HG02885 (cell line): ENCODE data around the gene FSIP1.

Experiments
- ATAC-seq: cut with Tn5 transposase; IDR thresholded peaks from one replicate; pipeline ENCODE4 v1.9.1; 2021; ENCODE audit warnings: mild to moderate bottlenecking; ENCODE audit not compliant: unreplicated experiment, poor library complexity

Gene FSIP1

DNA sequence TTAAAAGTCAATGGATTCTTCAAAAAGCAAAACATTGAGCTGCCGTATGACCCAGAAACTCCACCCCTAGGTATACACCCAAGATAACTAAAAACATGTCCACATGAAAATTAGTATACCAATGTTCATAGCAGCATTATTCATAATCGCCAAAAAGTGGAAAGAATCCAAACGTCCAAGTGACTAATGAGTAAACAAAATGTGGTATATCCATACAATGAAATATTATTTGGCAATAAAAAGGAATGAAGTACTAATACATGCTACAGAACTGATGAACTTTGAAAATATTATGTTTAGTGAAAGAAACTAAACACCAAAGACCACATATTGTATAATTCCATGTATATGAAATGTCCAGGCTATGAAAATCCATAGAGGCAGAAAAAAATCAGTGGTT lies 123.9 kb downstream of the FSIP1 start:
- ATAC-seq: no peak

DNA sequence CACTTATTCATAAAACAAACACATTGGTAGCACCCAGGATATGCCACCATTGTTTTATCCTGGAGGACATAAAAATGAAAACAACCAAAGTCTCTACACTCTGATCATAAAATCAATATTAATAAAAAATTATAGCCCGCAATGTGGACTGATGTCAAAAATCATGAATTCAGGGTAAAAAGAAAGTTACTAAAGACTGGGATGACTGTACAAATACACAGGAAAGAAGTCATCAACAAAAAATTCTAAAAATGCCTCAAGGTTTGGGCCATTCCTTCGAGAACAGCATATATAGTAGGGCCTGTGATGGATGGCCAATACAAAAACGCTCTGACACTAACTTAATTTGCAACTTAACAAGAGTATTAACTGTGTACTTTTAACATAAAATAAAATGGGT lies 125.0 kb downstream of the FSIP1 start:
- no peak for ATAC-seq

DNA sequence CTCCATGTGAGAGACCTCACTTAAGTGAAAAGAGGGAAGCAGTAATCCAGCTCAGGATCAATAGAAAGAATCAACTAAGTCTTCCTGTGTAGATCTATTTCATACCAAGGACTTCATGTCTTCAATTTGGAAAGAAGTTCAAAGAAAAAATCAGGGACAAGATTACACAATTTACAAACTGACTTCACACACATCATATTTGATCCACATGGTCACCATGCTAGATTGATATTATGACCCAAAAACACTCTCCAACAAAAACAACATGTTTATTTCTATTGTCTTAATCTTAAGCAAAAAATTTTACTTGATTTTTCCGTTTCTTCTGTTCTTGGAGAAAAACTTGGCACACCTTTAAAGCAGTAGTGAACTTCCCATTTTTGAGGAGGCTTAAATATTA lies 125.5 kb downstream of the FSIP1 start:
- no peak for ATAC-seq

DNA sequence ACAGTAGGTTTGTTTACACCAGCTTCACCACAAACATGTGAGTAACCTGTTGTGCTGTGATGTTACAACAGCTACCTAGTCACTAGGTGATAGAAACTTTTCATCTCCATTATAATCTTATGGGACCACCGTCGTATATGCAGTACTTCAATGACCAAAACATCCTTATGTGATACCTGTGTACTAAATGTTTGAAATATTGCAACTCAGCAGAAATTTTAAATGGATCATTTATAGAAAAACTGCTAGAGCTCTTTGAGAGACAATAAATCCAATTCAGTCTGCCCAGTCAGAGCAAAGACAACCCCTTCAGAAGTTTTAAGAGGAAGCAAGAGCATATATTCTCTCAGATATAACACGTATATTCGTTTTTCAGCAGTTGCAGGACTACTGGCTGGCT lies 128.3 kb downstream of the FSIP1 start:
- no peak for ATAC-seq

DNA sequence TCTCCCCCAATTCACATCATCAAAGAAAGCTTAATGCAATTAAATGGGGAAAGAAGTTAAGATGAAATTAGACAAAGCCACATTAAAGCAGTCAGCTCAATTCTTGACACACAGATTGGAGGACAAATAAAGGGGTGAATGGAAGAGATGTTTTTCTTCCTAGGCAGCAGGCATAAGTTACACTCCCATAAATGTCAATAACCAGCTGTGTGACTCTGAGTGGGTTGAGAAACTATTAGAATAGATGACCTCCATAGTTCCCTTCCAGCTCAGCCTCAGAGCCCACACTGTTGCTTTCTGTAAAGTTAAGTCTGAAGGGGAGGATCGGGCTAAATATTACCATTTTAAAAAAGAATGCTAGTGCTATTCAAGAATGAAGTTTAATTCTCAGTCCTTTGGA lies 130.8 kb downstream of the FSIP1 start:
- ATAC-seq: no peak

DNA sequence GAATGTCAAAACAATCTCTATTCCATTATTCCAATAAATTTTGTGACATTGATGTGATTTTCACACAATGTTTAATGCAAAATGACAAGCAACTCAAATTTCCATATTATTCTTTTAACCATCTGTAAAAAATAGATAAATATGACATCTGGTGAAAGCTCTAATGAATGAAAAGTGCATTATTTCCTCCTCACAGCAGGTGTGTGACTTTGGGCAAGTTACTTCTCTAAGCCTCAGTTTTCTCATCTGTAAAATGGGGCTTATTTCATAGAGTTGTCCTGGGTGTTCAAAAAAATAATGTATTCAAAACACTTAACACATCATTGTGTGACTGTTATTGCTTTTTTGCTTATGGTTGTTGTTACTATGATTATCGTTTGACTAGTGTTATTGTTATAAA lies 131.3 kb downstream of the FSIP1 start:
- no peak for ATAC-seq

DNA sequence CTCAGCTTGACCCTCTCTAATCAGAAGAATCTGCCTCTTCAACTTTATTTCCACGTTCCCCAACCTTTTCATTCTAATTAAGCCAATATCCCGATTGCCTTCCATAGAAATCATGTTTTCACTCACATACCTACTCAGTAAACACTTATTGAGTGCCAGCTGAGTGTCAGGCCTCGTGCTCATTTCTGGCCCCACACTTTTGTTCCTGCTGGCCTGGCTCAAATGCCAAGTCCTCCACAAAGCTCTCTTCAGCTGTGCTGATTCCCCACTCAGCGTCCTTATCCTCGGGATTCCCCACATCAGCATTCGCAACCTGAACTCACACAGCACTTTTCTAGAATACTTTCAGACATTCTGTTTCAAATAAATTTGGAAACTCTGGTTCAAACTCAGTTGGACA lies 132.9 kb downstream of the FSIP1 start:
- ATAC-seq: no peak

DNA sequence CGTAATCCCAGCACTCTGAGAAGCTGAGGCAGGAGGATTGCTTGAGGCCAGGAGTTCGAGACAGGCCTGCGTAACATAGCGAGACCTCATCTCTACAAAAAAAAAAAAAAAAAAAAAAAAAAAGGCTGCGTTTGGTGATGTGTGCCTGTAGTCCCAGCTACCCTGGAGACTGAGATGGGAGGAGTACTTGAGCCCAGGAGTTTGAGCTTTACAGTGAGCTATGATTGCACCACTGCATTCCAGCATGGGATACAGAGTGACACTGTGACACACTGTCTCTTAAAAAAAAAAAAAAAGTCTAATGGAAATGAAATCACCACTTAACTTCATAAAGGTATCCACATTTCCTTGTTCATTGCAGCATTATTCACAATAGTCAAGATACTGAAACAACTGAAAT lies 136.2 kb downstream of the FSIP1 start:
- no peak for ATAC-seq

DNA sequence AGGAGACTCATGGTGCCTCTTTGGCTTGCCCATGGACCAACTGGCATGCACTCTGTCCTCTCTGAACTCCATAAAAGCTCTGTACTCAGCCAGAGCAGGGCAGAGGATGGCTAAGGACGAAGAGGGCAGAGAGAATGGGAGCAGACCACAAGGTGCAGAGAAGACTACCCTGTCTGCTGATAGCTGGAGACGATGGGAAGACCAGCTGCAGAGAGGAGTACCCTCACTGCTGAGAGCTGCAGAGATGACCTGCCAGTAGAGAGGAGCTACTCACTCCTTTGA lies 136.7 kb downstream of the FSIP1 start:
- ATAC-seq: no peak

DNA sequence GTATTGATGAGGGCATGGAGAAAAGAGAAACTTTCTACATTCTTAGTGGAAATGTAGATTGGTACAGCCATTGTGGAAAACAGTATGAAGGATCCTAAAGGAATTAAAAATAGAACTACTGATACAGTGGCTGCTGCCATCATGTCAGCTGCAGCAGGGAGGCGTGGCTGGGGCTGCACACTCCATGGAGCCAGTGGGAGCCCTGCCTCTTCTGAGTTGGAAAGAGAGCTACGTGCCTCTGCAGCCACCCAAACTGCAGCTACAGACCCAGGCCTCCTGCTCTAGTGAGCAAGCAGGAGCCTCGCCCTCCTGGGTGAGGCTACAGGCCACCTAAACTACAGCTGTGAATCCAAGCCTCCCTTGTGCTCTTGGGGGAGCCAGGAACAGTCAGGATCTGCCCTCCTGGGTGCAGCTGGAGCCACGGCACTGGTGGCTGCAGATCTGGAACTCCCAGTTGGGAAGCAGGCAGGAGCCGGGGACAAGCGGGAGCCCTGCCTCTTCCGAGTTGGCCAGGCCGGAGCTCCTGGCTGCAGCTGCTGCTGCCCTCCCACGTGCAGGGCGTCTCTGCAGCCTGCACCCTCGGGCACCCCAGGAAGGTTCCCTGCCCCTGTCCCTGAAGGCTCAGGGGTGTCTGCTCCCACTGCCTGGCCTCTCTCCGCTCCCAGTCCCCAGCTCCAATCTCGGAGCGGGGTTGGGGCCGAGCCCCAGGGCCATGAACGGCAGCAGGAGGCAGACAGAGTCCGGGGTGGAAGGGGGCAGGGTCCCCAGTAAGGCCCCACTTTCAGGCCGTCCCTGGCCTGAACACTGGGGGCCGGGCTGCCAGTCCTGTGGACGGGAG lies 137.3 kb downstream of the FSIP1 start:
- ATAC-seq: no peak

DNA sequence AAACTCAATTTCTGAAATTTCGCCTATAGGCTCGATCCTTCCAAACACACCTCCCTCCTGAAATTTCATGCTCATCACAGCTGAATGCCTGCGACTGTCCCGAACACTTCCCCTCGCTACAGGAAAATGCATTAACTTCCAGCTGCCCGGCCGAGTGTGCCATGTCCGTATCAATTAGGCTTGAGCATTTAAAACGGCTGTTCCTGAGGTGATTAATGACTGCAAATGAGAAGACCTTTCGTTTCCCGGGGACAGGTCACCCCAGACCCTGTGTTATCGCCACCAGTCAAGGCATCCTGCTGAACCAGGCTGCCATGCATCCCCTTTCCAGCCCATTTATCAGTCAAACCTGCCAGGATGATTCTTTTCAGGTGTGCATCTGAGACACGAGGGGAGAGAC lies 138.5 kb downstream of the FSIP1 start:
- no peak for ATAC-seq

DNA sequence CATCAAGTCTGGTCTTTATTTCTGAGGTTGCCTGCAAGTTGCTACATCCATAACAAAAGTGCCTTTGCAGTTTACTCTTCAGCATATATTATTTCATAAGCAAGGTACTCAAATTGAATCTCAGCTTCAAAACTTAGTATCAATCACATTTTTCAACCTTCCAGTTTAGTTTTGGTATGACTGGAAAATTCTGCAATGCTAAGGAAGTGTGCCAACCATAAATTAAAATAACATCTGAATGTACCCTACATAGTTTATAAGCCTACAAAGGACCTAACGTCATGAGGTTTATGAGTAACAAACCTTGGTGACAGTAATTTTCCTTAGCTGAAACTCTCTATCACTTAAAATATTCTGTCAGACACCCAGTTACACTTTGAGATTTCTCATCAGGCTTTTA lies 138.9 kb downstream of the FSIP1 start:
- ATAC-seq: no peak

DNA sequence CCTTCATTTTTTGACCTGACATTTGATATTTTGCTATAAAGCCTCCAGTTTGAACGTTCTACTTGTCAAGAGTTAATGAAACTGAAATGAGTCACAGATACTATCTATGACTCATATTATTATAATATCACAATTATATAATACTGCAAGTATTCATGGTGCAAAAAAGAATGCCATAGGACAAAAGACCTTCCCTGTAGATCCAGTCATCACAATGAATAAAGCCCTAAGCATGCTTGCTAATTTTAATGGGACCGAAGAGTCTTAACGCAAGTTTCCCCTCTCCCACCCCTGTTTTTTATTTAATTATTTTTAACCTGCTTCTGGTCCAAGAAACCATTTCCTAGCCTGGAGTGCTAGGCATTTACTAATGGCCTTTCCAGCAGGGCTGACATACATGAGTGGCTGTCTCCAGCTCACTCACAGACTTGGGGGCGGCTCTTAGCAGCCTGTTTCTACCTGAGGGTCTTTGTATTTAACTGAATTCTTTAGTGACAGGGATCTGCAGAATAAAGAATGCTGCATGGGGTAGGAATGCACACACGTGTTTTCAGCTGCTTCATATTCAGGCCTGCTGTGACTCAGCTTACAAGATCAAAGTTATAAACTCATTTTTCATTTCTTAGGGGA lies 140.5 kb downstream of the FSIP1 start:
- no peak for ATAC-seq

DNA sequence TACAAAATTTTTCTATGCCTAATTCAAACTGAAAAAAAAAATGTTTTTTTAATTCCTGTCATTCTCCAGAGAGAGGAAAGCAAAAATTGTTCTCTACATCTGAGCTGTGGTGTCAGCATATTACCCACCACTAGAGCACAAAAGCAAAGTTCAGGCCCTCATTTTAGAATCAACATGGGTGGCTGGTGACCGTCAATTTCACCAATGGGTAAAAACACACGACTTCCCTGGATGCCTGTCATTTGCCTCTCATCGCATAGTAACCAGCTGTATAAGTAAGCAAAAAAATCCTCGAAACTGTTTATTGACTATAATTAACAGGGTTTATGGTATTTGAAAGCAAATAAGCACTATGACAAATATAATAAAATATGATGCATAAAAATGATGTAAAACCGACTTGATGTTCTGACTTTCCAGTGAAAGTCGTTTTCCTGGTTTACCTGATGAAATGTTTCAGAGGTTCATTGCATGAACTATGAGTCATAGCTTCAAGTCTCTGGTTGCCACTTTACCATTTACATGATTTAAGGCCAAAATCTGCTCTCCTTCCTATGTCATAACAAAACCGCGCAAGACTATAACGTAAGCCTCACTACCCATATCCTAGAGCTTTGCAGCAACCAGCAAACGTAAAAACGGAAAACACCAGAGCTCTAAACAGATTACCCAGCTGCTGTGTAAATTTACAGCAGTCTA lies 141.3 kb downstream of the FSIP1 start:
- no peak for ATAC-seq

DNA sequence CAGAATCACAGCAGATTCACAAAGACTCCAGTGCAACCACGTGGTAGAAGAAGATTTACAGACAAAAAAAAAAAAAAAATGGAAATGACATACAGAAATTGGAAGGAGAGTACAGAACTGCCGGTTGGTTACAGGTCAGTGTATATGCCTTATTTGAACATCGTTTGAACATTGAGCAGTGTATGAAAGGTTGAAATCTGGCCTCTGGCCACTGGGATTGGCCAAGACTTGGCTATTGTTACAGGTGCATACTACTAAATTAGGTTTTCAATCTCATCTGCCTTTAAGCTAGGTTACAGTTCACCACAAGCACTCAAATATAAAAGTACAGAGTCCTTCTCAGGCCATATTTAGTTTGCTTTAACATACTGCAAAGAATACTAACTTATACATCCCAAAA lies 142.0 kb downstream of the FSIP1 start:
- ATAC-seq: no peak

DNA sequence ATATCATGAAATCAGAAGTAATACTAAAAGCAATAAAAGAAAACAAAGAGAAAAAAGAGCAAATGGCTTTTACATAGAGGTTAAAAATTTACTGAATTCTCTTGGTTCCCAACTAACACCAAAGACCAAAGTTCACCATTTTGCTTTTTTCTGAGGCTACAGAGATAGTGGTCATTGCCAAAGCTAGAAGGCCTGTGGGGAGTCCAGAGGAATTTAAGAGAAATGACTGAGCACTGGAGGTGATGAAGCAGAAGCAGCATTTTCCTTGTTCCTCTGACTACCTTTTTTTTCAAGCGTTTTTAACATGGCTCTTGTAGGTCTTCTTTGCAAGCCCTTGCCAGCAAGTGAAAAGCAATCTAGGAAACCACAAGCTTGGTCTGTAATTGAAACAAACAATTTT lies 143.6 kb downstream of the FSIP1 start:
- no peak for ATAC-seq

DNA sequence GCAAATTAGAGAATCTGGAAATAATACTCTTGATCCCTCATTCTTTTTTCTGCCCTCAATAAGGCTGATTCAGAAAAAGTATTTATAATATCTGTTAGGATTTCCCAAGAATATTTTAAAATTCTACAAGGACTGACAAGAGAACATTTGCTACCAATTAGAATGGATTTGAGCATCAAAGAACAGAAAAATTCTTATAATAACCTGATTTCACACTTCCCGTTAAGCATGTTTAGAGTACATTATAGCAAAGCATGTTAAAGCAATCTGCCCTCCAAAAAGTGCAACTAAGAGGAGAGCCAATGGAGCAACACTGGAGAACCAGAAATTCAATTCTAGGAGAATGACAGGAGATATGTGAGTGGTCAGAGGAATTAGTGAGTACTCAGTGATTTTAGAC lies 144.6 kb downstream of the FSIP1 start:
- ATAC-seq: no peak

DNA sequence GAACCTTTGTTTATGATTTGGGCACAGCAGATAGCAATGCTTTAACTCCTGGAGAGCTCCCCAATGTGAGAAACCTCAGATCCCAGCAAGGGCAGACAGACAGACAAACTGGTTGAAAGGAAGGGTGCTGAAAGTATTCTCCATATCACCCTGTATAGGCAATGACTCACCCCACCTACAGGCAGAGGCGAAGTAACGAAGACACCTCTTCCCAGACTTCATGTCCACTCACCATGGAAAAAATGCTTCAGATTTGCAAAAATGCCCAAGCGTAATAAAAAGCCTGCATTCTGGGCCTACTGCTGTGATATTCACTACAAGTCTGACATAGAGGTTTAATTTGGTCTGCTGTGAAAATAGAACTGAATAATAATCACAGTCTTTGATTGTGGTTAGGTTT lies 151.3 kb downstream of the FSIP1 start:
- no peak for ATAC-seq

DNA sequence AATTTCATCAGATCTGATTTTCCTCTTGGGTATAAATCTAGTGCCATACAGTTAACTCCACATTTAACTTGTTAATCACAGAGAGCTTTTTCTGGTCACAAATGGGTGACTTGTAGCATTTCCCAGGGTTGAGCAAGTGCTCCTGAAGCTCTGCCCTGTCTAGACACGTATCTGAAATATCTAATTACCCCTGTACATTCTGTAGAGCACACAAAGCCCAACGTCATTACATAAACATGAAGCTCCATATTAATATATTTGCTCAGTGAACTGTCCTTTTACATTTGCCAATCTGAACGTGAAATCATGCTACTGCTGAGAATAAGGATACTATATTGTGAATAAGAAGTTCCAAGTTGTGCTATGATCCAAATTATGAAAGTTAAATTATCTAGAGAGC lies 152.7 kb downstream of the FSIP1 start:
- ATAC-seq: no peak

DNA sequence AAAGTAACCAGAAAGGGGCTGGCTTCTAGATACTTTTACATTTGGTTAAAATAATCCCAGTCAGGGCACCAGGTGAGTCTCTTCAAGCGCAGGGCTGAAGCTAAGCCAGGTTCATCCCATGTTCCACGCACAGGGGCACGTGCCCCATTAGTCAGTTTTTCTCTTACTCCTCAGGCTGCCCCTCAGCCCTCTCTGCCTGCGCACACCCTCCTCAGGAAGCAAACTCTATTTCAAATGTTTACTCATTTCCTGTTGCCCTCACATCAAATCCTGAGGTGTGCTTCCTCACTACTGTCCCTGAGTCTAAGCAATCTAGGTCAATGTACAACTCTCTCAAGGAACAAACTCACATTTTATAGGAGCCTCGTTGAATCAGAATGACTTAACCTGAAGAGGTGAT lies 153.3 kb downstream of the FSIP1 start:
- no peak for ATAC-seq

DNA sequence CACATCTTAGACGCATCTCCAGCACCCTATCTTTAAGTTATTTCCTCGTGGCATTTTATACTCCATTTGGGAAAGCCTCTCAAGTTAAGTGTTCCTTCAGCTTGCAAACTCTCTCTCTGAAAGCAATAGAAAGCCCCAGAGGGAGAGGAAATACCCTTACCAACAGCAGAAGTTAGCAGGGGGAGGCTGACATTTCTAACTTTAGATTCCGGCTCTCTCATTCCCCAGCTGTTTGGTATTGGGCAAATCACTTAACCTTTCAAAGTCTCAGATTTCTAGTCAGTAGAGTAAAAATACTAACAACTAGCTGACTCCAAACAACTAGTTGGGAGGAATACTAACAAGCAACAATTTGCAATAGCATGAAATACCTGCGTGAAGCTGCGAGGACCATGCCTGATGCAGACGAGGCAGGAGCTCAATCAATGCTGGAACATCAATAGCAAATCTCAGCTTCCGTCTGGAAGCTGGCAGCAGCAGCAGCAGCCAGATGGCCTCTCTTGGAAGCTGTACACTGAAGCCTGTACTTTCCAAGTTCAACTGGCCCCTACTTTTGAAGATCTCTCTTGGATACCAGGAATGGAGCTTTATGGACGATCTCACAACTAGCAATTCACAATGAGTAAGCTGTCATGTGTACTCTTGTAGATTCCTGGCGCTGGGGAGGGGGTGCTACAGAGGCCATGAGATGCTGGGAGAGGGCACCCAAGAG lies 153.9 kb downstream of the FSIP1 start:
- no peak for ATAC-seq
